Stimulated activated naive B cell treated with anti-CD40 and anti-IgM and Interleukin-4, amounts not matched to agents 10 μg/mL and 1 μg/mL and 100 μg/mL, for 72 hours (primary cell): Measurements from ENCODE around the gene TATDN3.
"Not testable (repeated sequence)": the region's sequence is repeated elsewhere in the genome, so short reads cannot be mapped to it uniquely, and the experiment has no call there.

ENCODE experiments used
- ATAC-seq, 2 donors: fragments of 150-1000 bp; cut with Tn5 transposase; replicated peaks; 2 replicates each; pipeline ENCODE4 v1.10.0; 2021; ENCODE audit warnings: moderate library complexity in 1 of 2
- DNase-seq: peaks from one replicate; pipeline ENCODE4 v3.0.0; 2021
- H3K27ac Mint-ChIP-seq: one replicate; pipeline ENCODE4 v1.8.0; 2022; ENCODE audit warnings: mild to moderate bottlenecking, mixed read lengths
- H3K27me3 Mint-ChIP-seq, 2 donors: one replicate each; pipeline ENCODE4 v1.8.0; 2022; ENCODE audit warnings: mixed read lengths in 2 of 2
- H3K36me3 Mint-ChIP-seq, 2 donors: one replicate each; pipeline ENCODE4 v1.8.0; 2022; ENCODE audit warnings: mixed read lengths in 2 of 2, mild to moderate bottlenecking in 1 of 2
- H3K4me1 Mint-ChIP-seq, 2 donors: one replicate each; pipeline ENCODE4 v1.8.0; 2022; ENCODE audit warnings: mixed read lengths in 2 of 2, mild to moderate bottlenecking in 1 of 2
- H3K4me3 Mint-ChIP-seq, 2 donors: one replicate each; pipeline ENCODE4 v1.8.0; 2022; ENCODE audit warnings: mild to moderate bottlenecking in 2 of 2, mixed read lengths in 2 of 2, moderate library complexity in 1 of 2
- H3K9me3 Mint-ChIP-seq, 2 donors: one replicate each; pipeline ENCODE4 v1.8.0; 2022; ENCODE audit warnings: mixed read lengths in 2 of 2, mild to moderate bottlenecking in 1 of 2

Gene TATDN3

GRCh38 chr1:212827171-212827776 lies 35.6 kb downstream of the TATDN3 start:
- H3K36me3 Mint-ChIP-seq: peaks cover 28 to 30% of the 10 kb centered on the region in 2 donors
- ATAC-seq: no peak
- no peaks in the 10 kb centered on the region for H3K27me3 Mint-ChIP-seq
- H3K9me3 Mint-ChIP-seq: peaks cover 18 to 19% of the 10 kb centered on the region in 2 donors
- no peak for DNase-seq
- peaks cover 9 to 20% of the 10 kb centered on the region in 2 donors for H3K4me1 Mint-ChIP-seq
- H3K27ac Mint-ChIP-seq: no peak overlapping the region
- no peak overlapping the region for H3K4me3 Mint-ChIP-seq

DNA sequence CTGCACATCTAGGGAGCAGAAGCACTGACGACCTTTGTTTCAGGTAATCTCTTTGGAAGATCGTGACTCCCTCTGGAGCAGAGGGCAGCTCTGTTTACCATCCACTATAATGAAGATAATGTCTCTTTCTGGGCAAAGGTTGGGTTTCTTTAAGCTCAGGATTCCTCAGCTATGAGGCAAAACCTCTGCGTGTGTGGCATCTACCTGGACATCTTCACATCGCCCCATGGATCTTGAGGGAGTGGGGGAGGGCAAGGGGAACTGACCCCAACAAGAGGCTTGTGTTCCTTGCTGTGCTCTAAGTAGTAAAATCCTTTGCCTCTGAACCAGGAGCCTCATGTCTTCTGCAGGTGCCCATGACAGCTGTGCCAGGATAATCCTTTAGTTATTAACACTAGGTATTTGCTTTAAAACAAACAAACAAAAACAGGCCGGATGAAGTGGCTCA lies 36.2 kb downstream of the TATDN3 start:
- peaks cover 10 to 24% of the 10 kb centered on the region in 2 donors for H3K4me1 Mint-ChIP-seq
- ATAC-seq (no peak), DNase-seq (no peak)
- H3K9me3 Mint-ChIP-seq: peaks cover 18 to 19% of the 10 kb centered on the region in 2 donors
- no peak overlapping the region for H3K4me3 Mint-ChIP-seq
- no peaks in the 10 kb centered on the region for H3K27me3 Mint-ChIP-seq
- no peak overlapping the region for H3K27ac Mint-ChIP-seq
- H3K36me3 Mint-ChIP-seq: peaks cover 28 to 30% of the 10 kb centered on the region in 2 donors

DNA sequence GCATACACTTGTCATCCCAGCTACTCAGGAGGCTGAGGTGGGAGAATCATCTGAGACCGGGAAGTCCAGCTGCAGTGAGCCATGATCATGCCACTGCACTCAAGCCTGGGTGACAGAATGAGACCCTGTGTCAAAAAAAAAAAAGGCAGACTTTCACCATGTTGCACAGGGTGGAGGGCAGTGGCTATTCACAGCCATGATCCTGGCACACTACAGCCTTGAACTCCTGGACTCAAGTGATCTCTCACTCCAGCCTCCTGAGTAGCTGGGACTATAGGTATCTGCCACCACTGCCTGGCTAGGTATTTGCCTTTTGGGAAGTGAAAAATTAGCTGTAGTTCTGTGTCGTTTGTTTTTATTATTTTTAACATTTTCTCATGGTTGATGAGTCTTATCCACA lies 36.7 kb downstream of the TATDN3 start:
- Mint-ChIP-seq H3K4me3 (no peak overlapping the region), H3K4me1 (peaks cover 14 to 29% of the 10 kb centered on the region in 2 donors), H3K27me3 (no peaks in the 10 kb centered on the region), H3K36me3 (peaks cover 28 to 30% of the 10 kb centered on the region in 2 donors), H3K9me3 (peaks cover 18 to 19% of the 10 kb centered on the region in 2 donors), H3K27ac (no peak overlapping the region)
- ATAC-seq (no peak), DNase-seq (no peak)

- H3K27me3 Mint-ChIP-seq, H3K9me3 Mint-ChIP-seq, H3K4me3 Mint-ChIP-seq, H3K36me3 Mint-ChIP-seq: not testable (repeated sequence)
- Mint-ChIP-seq H3K4me1 (peaks cover 17 to 36% of the 10 kb centered on the region in 2 donors), H3K27ac (peak overlapping the region; percentile 87)
- ATAC-seq (peak; percentile 84 to 88), DNase-seq (peak; percentile 57)
Measured at GRCh38 chr1:212833211-212834207, 41.8 kb downstream of the TATDN3 start.

DNA sequence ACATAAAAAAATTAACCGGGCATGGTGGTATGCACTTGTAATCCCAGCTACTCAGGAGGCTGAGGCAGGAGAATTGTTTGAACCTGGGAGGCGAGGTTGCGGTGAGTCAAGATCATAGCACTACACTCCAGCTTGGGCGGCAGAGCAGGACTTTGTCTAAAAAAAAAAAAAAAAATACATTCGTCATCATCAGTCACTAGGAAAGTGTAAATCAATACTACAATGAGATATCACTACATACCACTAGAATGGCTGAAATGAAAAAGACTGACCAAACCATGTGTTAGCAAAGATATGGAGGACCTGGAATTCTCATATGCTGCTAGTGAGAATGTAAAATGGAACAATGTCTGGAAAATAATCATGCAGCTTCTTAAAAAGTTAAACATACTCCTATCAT lies 46.5 kb downstream of the TATDN3 start:
- DNase-seq: no peak
- H3K27ac Mint-ChIP-seq: no peak overlapping the region
- no peaks in the 10 kb centered on the region for H3K36me3 Mint-ChIP-seq
- ATAC-seq: no peak
- H3K9me3 Mint-ChIP-seq: no peaks in the 10 kb centered on the region
- H3K4me1 Mint-ChIP-seq: peaks cover 8 to 17% of the 10 kb centered on the region in 2 donors
- H3K4me3 Mint-ChIP-seq: no peak overlapping the region
- H3K27me3 Mint-ChIP-seq: no peaks in the 10 kb centered on the region

DNA sequence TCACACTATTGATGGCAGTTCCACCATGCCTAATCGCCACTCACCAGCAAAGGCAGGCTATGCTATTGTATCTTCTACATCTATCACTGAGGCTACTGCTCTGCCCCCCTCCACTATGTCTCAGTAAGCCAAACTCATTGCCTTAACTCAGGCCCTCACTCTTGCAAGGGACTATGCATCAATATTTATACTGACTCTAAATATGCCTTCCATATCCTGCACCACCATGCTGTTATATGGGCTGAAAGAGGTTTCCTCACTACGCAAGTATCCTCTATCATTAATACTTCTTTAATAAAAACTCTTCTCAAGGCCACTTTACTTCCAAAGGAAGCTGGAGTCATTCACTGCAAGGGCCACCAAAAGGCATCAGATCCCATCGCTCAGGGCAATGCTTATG lies 52.8 kb downstream of the TATDN3 start:
- not testable (repeated sequence) for DNase-seq, H3K27ac Mint-ChIP-seq, H3K4me3 Mint-ChIP-seq, H3K9me3 Mint-ChIP-seq, H3K27me3 Mint-ChIP-seq, H3K4me1 Mint-ChIP-seq, H3K36me3 Mint-ChIP-seq, ATAC-seq

- H3K27me3 Mint-ChIP-seq: no peaks in the 10 kb centered on the region
- no peak within 1 kb of the TSS for H3K27ac Mint-ChIP-seq
- H3K9me3 Mint-ChIP-seq: no peaks in the 10 kb centered on the region
- ATAC-seq: no peak
- DNase-seq: no peak
- H3K36me3 Mint-ChIP-seq: peaks cover 4 to 7% of the 10 kb centered on the region in 2 donors
- no peak within 1 kb of the TSS for H3K4me3 Mint-ChIP-seq
- H3K4me1 Mint-ChIP-seq: peaks cover 0 to 1% of the 10 kb centered on the region in 2 donors
Measured at GRCh38 chr1:212847549-212847948, 55.9 kb downstream of the TATDN3 start, which contains the start of gene SPATA45. Gene SPATA45 (minus strand): TSS chr1:212847649. CDS start chr1:212836149, 11,500 bp downstream.

GRCh38 chr1:212852105-212852688 lies 60.5 kb downstream of the TATDN3 start:
- no peak overlapping the region for H3K27ac Mint-ChIP-seq
- no peak overlapping the region for H3K4me3 Mint-ChIP-seq
- no peak for ATAC-seq
- no peaks in the 10 kb centered on the region for H3K9me3 Mint-ChIP-seq
- peaks cover 17 to 29% of the 10 kb centered on the region in 2 donors for H3K36me3 Mint-ChIP-seq
- no peaks in the 10 kb centered on the region for H3K27me3 Mint-ChIP-seq
- DNase-seq: no peak
- H3K4me1 Mint-ChIP-seq: peaks cover 6 to 9% of the 10 kb centered on the region in 2 donors

DNA sequence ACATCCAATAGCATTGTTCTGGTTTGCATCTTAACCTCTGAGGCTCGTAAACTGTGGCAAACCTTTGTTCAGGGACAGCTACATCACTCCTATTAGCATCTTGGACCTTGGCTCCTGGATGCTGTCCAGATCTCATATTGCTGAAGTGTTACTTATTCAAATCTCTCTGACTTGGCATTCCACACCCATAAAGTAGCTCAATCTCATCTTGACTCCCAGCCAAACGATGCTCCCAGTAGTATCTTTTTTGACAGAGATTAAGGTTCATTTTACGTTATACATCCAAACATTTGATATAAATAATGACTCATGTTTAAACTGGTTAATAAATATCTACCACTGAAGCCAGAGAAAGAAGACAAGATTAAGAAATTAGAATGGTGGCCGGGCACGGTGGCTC lies 62.0 kb downstream of the TATDN3 start:
- ATAC-seq (no peak), DNase-seq (no peak)
- H3K36me3 Mint-ChIP-seq: peaks cover 19 to 35% of the 10 kb centered on the region in 2 donors
- H3K27me3 Mint-ChIP-seq: no peaks in the 10 kb centered on the region
- H3K4me3 Mint-ChIP-seq: no peak overlapping the region
- H3K9me3 Mint-ChIP-seq: no peaks in the 10 kb centered on the region
- peaks cover 6 to 10% of the 10 kb centered on the region in 2 donors for H3K4me1 Mint-ChIP-seq
- no peak overlapping the region for H3K27ac Mint-ChIP-seq

DNA sequence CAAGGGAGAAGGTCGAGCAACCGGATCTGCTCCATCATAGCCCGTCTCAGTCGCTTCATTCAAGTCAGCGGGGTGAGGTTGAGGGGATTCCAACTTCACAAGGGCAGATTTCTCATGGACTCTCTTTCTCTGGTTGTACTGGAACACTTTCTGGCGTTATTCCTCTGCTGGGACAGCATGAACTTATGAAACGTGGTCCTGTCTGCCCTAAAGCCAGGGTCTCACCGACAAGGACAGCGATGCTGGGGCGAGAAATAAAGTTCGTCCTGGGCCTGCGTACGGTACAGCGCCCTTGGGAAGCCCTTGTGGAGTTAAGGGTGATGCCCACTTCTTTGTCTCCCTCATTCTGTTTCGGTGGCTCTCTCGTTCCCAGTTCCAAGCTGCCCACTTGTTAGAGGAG lies 65.1 kb downstream of the TATDN3 start:
- H3K36me3 Mint-ChIP-seq: peaks cover 21 to 40% of the 10 kb centered on the region in 2 donors
- ATAC-seq (no peak), DNase-seq (no peak)
- H3K27ac Mint-ChIP-seq: peak overlapping the region; percentile 97
- no peak overlapping the region for H3K4me3 Mint-ChIP-seq
- no peaks in the 10 kb centered on the region for H3K9me3 Mint-ChIP-seq
- H3K4me1 Mint-ChIP-seq: peaks cover 10 to 11% of the 10 kb centered on the region in 2 donors
- H3K27me3 Mint-ChIP-seq: no peaks in the 10 kb centered on the region

- Mint-ChIP-seq H3K36me3 (peaks cover 20 to 35% of the 10 kb centered on the region in 2 donors), H3K27me3 (no peaks in the 10 kb centered on the region), H3K4me3 (no peak within 1 kb of the TSS), H3K27ac (peak within 1 kb of the TSS; percentile 97), H3K9me3 (no peaks in the 10 kb centered on the region), H3K4me1 (peaks cover 11 to 13% of the 10 kb centered on the region in 2 donors)
- ATAC-seq: peak; percentile 98
- DNase-seq: peak; percentile 94
Measured at GRCh38 chr1:212857992-212858460, 66.3 kb downstream of the TATDN3 start, which contains the start of gene FLVCR1. Gene FLVCR1 (plus strand): TSS chr1:212858275. CDS start chr1:212858453, 178 bp downstream.

DNA sequence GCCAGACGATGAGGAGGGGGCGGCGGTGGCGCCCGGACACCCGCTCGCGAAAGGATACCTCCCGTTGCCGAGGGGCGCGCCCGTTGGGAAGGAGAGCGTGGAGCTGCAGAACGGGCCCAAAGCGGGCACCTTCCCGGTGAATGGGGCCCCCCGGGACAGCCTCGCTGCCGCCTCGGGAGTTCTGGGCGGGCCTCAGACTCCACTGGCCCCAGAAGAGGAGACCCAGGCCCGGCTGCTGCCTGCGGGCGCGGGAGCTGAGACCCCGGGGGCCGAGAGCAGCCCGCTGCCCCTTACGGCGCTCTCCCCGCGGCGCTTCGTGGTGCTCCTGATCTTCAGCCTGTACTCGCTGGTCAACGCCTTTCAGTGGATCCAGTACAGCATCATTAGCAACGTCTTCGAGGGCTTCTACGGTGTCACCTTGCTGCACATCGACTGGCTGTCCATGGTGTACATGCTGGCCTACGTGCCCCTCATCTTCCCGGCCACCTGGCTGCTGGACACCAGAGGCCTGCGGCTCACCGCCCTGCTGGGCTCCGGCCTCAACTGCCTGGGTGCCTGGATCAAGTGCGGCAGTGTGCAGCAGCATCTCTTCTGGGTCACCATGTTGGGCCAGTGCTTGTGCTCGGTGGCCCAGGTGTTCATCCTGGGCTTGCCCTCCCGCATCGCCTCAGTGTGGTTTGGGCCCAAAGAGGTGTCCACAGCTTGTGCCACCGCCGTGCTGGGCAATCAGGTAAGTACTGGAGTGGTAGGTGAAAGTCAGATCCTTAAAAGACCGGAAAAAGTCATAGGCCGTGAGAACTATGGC lies 67.0 kb downstream of the TATDN3 start:
- DNase-seq (peak; percentile 13), ATAC-seq (peak; percentile 38 to 47)
- peak overlapping the region; percentile 97 for H3K27ac Mint-ChIP-seq
- no peaks in the 10 kb centered on the region for H3K9me3 Mint-ChIP-seq
- peaks cover 12 to 18% of the 10 kb centered on the region in 2 donors for H3K4me1 Mint-ChIP-seq
- H3K36me3 Mint-ChIP-seq: peaks cover 19 to 34% of the 10 kb centered on the region in 2 donors
- H3K4me3 Mint-ChIP-seq: no peak overlapping the region
- no peaks in the 10 kb centered on the region for H3K27me3 Mint-ChIP-seq

DNA sequence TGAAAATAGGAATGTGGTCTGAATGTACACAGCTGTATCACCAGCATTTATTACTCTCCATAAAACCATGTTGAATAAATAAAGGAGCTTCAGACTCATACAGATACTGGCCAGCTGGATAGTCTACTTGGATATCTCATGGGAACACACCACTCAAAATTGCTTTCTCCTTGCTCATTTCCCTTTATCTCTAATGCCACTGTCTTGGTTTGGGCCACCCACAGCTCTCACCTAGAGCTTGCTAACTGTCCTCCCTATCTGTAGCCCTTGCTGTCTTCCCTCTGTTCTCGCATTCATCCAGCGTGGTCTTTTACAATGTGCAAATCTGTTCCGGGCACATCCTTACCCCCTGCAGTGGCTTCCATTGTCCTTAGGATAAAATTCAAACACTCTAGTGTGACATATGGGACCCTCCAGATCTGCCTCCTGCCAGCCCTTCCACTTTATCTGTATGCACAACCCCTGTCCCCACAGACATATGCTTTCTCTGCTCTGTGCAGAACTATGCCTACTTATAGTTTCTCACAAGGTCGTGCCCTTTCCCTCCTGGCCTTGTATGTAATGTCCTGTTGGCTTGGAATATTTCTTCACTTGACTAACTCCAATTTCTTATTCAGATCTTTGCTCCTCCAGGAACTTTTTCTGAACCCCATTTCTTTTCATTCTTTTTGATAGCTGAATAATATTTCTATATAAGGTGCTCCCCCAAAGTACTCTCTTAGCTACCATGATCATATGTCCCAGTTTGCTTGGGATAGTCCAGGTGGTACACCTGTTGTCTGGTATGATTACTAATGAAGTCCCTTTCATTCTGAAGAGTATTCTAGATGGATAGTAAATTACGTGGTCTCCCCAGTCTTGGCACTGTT lies 69.3 kb downstream of the TATDN3 start:
- no peak for ATAC-seq
- H3K36me3 Mint-ChIP-seq: peaks cover 19 to 25% of the 10 kb centered on the region in 2 donors

More for the DNA sequence above, 69.3 kb downstream of the TATDN3 start:
- peaks cover 12 to 24% of the 10 kb centered on the region in 2 donors for H3K4me1 Mint-ChIP-seq
- no peaks in the 10 kb centered on the region for H3K27me3 Mint-ChIP-seq
- H3K9me3 Mint-ChIP-seq: no peaks in the 10 kb centered on the region
- H3K27ac Mint-ChIP-seq: no peak overlapping the region
- no peak overlapping the region for H3K4me3 Mint-ChIP-seq
- no peak for DNase-seq
